ENCODE results near the gene TRABD. TPM values are rescaled to one million over a fixed set of nuclear protein-coding genes. Genes with fewer than 3 reads are reported as not detected.

Gene TRABD
- total RNA-seq, 1 experiment from 2014 or later: 55.7 TPM

- TF ChIP-seq SIN3A (IDR thresholded peaks at IDR 0.05; ENCODE audit: borderline replicate concordance, insufficient read depth, low read depth, low read length): no peak
- TF ChIP-seq, protein P1, sequence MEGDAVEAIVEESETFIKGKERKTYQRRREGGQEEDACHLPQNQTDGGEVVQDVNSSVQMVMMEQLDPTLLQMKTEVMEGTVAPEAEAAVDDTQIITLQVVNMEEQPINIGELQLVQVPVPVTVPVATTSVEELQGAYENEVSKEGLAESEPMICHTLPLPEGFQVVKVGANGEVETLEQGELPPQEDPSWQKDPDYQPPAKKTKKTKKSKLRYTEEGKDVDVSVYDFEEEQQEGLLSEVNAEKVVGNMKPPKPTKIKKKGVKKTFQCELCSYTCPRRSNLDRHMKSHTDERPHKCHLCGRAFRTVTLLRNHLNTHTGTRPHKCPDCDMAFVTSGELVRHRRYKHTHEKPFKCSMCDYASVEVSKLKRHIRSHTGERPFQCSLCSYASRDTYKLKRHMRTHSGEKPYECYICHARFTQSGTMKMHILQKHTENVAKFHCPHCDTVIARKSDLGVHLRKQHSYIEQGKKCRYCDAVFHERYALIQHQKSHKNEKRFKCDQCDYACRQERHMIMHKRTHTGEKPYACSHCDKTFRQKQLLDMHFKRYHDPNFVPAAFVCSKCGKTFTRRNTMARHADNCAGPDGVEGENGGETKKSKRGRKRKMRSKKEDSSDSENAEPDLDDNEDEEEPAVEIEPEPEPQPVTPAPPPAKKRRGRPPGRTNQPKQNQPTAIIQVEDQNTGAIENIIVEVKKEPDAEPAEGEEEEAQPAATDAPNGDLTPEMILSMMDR (IDR thresholded peaks at IDR 0.05): no peak
- TF ChIP-seq TCF7L2 (IDR thresholded peaks at IDR 0.05; ENCODE audit: low read depth, low read length): no peak
- TF ChIP-seq POLR2AphosphoS5 (IDR thresholded peaks at IDR 0.05; ENCODE audit: low read depth, low read length): no peak
- TF ChIP-seq REST (IDR thresholded peaks at IDR 0.05; ENCODE audit: insufficient read depth in 1 of 2, low read depth in 2 of 2, low read length in 1 of 2): no peak
- CTCF ChIA-PET: no interaction called here
- BruUV-seq (replicated peaks): no TSS peak
Measured at GRCh38 chr22:50180727-50181521, 4.8 kb upstream of the TRABD start.

DNA sequence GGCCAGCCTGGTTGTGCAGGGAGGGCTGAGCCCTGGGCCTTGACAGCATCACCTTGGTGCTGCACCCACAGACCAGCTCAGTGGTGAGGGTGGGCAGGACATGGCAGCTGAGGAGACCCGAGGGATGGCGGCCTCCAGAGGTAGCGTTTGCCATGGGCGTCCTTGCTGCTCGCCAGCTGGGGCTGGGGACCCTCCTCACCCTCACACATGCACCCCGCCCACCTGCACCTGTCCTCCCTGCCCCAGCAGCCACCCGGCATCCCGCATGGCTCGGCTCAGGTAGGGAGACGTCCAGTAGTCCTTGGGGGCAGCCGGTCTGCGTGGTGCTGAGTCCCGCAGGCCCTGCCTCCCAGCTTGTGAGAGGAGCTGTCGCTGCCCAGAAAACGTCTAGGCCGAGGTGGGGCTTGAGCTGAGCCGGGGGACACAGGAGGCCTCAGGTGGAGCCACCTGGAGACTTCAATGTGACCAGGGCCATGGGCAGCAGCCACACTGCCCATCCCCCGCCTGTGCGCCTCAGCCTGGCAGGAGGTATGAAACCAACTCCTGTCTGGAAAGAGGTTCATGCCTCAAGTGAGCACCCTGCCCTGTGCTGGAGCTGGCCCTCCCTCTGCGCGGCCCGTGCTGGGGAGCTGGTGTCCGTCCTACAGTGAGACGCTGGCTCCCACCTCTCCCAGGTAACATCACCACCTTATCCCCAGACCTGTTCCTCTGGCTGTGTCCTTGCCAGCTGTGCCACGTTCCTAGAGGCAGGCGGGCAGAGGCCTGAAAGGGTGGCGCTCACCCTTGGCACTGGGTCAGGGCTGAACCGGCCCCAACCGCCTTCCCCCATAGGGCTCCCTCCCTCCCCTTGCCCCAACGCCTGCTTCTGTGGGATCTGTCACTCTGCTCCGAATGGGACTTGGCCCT, 3.3 kb upstream of the TRABD start:
- no peak for DNase-seq (ENCODE audit: low read depth, low spot score)
- BruUV-seq (replicated peaks): no TSS peak
- TF ChIP-seq REST (IDR thresholded peaks at IDR 0.05; ENCODE audit: insufficient read depth in 1 of 2, low read depth in 2 of 2, low read length in 1 of 2) (no peak), POLR2AphosphoS5 (IDR thresholded peaks at IDR 0.05; ENCODE audit: low read depth, low read length) (no peak), SIN3A (IDR thresholded peaks at IDR 0.05; ENCODE audit: borderline replicate concordance, insufficient read depth, low read depth, low read length) (no peak), TCF7L2 (IDR thresholded peaks at IDR 0.05; ENCODE audit: low read depth, low read length) (no peak)
- TF ChIP-seq, protein P1 (IDR thresholded peaks at IDR 0.05): no peak
- Histone ChIP-seq H3K4me1 (ENCODE audit: control insufficient read depth, insufficient read depth, low read length) (peaks cover 17% of the 10 kb centered on the region; the same call in 1 of the 2 replicates), H3K27me3 (ENCODE audit: control insufficient read depth, insufficient read depth, low read length) (no peaks in the 10 kb centered on the region), H3K4me3 (ENCODE audit: low read depth in 2 of 2, low read length in 2 of 2) (no peak overlapping the region), H3K9me3 (ENCODE audit: control insufficient read depth, insufficient read depth, low read depth, low read length) (no peaks in the 10 kb centered on the region), H3K36me3 (ENCODE audit: control insufficient read depth, insufficient read depth, low read length) (no peaks in the 10 kb centered on the region), H3K27ac (ENCODE audit: low read length) (no peak overlapping the region)
- in situ Hi-C loops (cut with HindIII; ENCODE audit: low pct_unique_long_range_greater_than_20kb, low sequenced_read_pairs): no loop called here
- ATAC-seq: no peak
- intact Hi-C loops (cut with micrococcal nuclease; ENCODE audit: unreplicated experiment): no loop called here
- ChIA-PET CTCF (no interaction called here), POLR2A (interaction anchor here (0.5 kb wide), 1 partner anchor 36 kb away, joined by 8 read pairs; no protein-coding TSS in a partner anchor)

More at GRCh38 chr22:50180727-50181521, 4.8 kb upstream of the TRABD start:
- Histone ChIP-seq H3K36me3 (ENCODE audit: control insufficient read depth, insufficient read depth, low read length) (no peaks in the 10 kb centered on the region), H3K9me3 (ENCODE audit: control insufficient read depth, insufficient read depth, low read depth, low read length) (no peaks in the 10 kb centered on the region), H3K27ac (ENCODE audit: low read length) (no peak overlapping the region), H3K4me3 (ENCODE audit: low read depth in 2 of 2, low read length in 2 of 2) (no peak overlapping the region), H3K27me3 (ENCODE audit: control insufficient read depth, insufficient read depth, low read length) (no peaks in the 10 kb centered on the region), H3K4me1 (ENCODE audit: control insufficient read depth, insufficient read depth, low read length) (peaks cover 14% of the 10 kb centered on the region; the same call in 1 of the 2 replicates)
- DNase-seq (ENCODE audit: low read depth, low spot score) (no peak), ATAC-seq (no peak)
- in situ Hi-C loops (cut with HindIII; ENCODE audit: low pct_unique_long_range_greater_than_20kb, low sequenced_read_pairs): no loop called here
- POLR2A ChIA-PET: no interaction called here
- intact Hi-C loops (cut with micrococcal nuclease; ENCODE audit: unreplicated experiment): no loop called here
